ENCODE results near the gene CARMIL1.

Gene CARMIL1

DNA sequence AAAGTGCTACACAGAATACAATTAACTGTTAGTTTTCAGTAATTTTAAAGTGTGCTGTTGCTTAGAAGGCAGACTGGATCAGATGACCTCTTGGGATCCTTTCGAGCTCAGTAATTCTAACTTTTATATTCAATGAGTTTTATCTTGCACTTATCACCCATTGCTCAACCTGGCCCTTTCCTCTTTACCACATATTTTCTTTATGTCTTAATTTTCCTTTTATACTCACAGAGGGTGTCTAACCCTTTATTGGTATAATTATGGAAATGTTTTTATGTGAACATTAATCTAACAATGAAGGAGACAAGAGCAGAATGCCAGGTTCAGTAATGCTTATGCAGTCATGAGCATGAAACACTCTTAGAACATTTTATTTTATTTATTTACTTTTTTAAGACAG is 39.7 kb upstream of the CARMIL1 start:
- TF ChIP-seq, protein P1, sequence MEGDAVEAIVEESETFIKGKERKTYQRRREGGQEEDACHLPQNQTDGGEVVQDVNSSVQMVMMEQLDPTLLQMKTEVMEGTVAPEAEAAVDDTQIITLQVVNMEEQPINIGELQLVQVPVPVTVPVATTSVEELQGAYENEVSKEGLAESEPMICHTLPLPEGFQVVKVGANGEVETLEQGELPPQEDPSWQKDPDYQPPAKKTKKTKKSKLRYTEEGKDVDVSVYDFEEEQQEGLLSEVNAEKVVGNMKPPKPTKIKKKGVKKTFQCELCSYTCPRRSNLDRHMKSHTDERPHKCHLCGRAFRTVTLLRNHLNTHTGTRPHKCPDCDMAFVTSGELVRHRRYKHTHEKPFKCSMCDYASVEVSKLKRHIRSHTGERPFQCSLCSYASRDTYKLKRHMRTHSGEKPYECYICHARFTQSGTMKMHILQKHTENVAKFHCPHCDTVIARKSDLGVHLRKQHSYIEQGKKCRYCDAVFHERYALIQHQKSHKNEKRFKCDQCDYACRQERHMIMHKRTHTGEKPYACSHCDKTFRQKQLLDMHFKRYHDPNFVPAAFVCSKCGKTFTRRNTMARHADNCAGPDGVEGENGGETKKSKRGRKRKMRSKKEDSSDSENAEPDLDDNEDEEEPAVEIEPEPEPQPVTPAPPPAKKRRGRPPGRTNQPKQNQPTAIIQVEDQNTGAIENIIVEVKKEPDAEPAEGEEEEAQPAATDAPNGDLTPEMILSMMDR (IDR thresholded peaks at IDR 0.05; ENCODE audit: control insufficient read depth, extremely low read depth, insufficient read depth) = no peak
- no peak for DNase-seq (ENCODE audit: low read depth)
- H3K4me3 ChIP-seq (ENCODE audit: low read depth, low read length) = no peak overlapping the region

DNA sequence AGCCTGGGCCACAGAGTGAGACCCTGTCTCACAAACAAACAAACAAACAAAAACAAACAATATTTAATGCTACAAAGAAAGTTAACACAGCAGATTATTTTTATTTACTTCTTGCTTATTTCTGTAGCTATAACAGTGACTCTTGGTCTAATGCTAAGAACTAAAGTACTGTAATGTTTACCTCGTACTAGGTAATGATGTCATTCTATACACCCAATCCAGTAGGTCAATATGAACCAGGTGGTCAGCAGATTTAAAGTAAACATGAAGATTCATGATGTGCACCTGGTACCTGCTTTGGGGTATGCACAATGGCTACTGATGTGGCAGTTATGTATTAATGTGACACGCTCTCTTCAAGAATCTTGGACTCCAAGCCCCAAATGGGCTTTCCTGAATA is 36.6 kb upstream of the CARMIL1 start:
- no peak overlapping the region for H3K4me3 ChIP-seq (ENCODE audit: low read depth, low read length)
- TF ChIP-seq, protein P1 (IDR thresholded peaks at IDR 0.05; ENCODE audit: control insufficient read depth, extremely low read depth, insufficient read depth) = no peak
- DNase-seq (ENCODE audit: low read depth) = no peak

DNA sequence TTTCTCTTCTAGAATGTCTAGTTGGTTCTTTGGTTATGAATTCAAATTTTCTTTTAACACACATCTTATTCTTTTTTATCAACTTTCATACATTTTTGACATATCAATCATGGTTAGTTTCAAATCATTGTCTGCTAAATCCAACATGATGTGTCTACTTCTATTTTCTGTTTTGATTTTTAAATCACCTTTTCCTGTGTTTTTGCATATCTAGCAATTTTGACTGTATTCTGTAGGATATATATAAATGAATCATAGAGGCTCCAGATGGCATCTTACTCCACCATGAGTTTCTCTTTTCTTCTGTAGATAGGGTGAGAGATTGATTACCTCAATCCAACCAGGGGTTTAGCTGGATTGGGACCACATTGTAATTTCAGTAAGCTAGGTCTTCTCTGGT is 34.3 kb upstream of the CARMIL1 start:
- no peak for DNase-seq (ENCODE audit: low read depth)
- no peak overlapping the region for H3K4me3 ChIP-seq (ENCODE audit: low read depth, low read length)
- TF ChIP-seq, protein P1 (IDR thresholded peaks at IDR 0.05; ENCODE audit: control insufficient read depth, extremely low read depth, insufficient read depth) = no peak

DNA sequence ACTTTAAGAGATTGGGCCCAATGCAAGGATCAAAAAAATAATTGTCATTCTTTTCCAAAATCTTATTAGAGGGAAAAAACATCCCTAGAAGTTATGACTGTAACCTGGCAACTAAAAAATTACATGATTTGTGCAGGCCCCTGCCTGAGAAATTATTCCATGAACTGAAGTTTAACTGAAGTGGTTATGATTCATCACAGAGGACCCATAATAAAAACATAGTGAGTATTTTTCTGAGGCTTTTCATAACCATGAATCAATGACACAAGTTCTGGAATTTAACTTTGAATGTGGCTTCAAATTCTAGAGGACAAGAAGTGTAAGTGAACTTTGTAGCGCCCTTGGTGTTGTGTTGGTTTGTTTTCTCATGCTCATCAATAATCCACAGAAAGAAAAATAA is 31.1 kb upstream of the CARMIL1 start:
- H3K4me3 ChIP-seq (ENCODE audit: low read depth, low read length) = no peak overlapping the region
- TF ChIP-seq, protein P1 (IDR thresholded peaks at IDR 0.05; ENCODE audit: control insufficient read depth, extremely low read depth, insufficient read depth) = no peak
- no peak for DNase-seq (ENCODE audit: low read depth)

DNA sequence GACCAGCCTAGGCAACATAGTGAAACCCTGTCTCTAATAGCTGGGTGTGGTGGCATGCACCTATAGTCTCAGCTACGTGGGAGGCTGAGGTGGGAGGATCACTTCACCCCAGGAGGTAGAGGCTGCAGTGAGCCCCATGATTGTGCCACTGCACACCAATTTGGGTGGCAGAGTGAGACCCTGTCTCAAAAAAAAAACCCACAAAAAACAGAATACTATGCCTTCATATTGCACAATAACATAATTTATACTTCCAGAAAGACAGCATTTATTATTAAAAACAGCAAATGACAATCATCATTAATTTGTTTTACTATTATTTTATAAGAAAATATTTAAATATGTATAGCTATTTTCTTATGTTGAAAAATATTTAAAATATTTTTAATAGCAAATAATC is 30.0 kb upstream of the CARMIL1 start:
- TF ChIP-seq, protein P1 (IDR thresholded peaks at IDR 0.05; ENCODE audit: control insufficient read depth, extremely low read depth, insufficient read depth) = no peak
- H3K4me3 ChIP-seq (ENCODE audit: low read depth, low read length) = no peak overlapping the region
- no peak for DNase-seq (ENCODE audit: low read depth)

DNA sequence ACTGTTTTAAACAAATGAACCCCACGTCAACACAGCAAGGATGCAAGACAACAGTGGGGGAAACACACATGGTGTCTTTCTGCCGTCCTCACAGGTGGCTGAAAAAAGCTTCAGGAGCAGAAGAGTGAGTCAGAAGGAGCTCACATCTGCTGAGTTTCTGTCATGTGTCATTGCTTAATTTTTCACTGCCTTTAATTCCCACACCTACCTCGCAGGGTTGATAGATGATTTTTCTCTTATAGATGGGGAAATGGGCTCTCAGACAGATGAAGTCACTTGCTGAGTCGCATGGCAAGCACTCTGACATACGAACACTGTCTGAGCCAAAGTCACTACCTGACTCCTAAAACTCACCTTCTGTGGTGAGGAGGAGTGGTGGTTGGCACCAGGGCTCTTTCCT is 28.3 kb upstream of the CARMIL1 start:
- H3K4me3 ChIP-seq (ENCODE audit: low read depth, low read length) = no peak overlapping the region
- DNase-seq (ENCODE audit: low read depth) = no peak
- TF ChIP-seq, protein P1 (IDR thresholded peaks at IDR 0.05; ENCODE audit: control insufficient read depth, extremely low read depth, insufficient read depth) = no peak

DNA sequence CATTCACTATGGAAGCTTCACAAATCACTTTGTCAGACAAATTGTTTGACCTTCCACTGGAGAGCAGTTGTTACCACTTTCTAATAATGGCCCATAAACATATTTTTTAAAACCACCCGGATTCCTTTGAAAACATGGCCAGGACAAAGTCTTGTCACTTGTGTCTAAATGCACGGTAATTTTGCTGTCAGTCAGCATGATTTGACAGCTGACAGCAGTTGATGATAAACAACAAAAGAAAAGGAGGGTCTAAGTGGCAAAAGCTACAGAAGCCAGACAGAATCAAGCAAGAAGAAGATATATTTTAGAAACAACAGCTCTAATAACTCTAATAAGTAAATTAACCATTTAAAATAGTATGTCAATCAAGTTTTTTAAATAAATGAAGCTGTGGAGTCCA is 27.7 kb upstream of the CARMIL1 start:
- TF ChIP-seq, protein P1 (IDR thresholded peaks at IDR 0.05; ENCODE audit: control insufficient read depth, extremely low read depth, insufficient read depth) = no peak
- DNase-seq (ENCODE audit: low read depth) = no peak
- H3K4me3 ChIP-seq (ENCODE audit: low read depth, low read length) = no peak overlapping the region

Data from LNCaP clone FGC (cell line).